ENCODE measurements around the gene NGDN.

Gene NGDN

GRCh38 chr14:23478109-23478759 is 8.7 kb downstream of the NGDN start:
- peak; percentile 51 for DNase-seq (ENCODE audit: low read depth)

- DNase-seq (ENCODE audit: low read depth) = no peak
Measured at GRCh38 chr14:23481362-23481970, 12.0 kb downstream of the NGDN start.

- no peak for DNase-seq (ENCODE audit: low read depth)
Measured at GRCh38 chr14:23481979-23482822, 12.7 kb downstream of the NGDN start.

- DNase-seq (ENCODE audit: low read depth) = no peak
Measured at GRCh38 chr14:23482823-23483148, 13.3 kb downstream of the NGDN start.

GRCh38 chr14:23483236-23483854 is 13.8 kb downstream of the NGDN start:
- no peak for DNase-seq (ENCODE audit: low read depth)

GRCh38 chr14:23485326-23485725 is 15.8 kb downstream of the NGDN start:
- DNase-seq (ENCODE audit: low read depth) = no peak

GRCh38 chr14:23486036-23486435 is 16.5 kb downstream of the NGDN start:
- DNase-seq (ENCODE audit: low read depth) = no peak

GRCh38 chr14:23487216-23487615 is 17.7 kb downstream of the NGDN start:
- no peak for DNase-seq (ENCODE audit: low read depth)

- DNase-seq (ENCODE audit: low read depth) = no peak
Measured at GRCh38 chr14:23492618-23493272, 23.2 kb downstream of the NGDN start.

- DNase-seq (ENCODE audit: low read depth) = no peak
Measured at GRCh38 chr14:23494223-23494622, 24.7 kb downstream of the NGDN start.

GRCh38 chr14:23512156-23512555 is 42.7 kb downstream of the NGDN start:
- no peak for DNase-seq (ENCODE audit: low read depth)

- no peak for DNase-seq (ENCODE audit: low read depth)
Measured at GRCh38 chr14:23513005-23513817, 43.7 kb downstream of the NGDN start.

GRCh38 chr14:23513818-23514643 is 44.5 kb downstream of the NGDN start:
- no peak for DNase-seq (ENCODE audit: low read depth)

GRCh38 chr14:23514644-23514957 is 45.1 kb downstream of the NGDN start:
- DNase-seq (ENCODE audit: low read depth) = no peak

GRCh38 chr14:23517650-23518326 is 48.3 kb downstream of the NGDN start:
- no peak for DNase-seq (ENCODE audit: low read depth)

- DNase-seq (ENCODE audit: low read depth) = no peak
Measured at GRCh38 chr14:23518709-23519108, 49.2 kb downstream of the NGDN start.

- no peak for DNase-seq (ENCODE audit: low read depth)
Measured at GRCh38 chr14:23520899-23521533, 51.5 kb downstream of the NGDN start.

GRCh38 chr14:23521785-23522640 is 52.5 kb downstream of the NGDN start:
- no peak for DNase-seq (ENCODE audit: low read depth)
